Ovary (tissue), 3 donors: ENCODE data around the gene CXCL16.

Experiments
- EP300 ChIP-seq: sonication (generic); formaldehyde crosslinking; IDR thresholded peaks from one replicate; pipeline ENCODE4 v1.6.1; 2017; ENCODE audit warnings: antibody characterized with exemption
- POLR2A ChIP-seq: fragments of 450-650 bp; IDR thresholded peaks from one replicate; pipeline ENCODE4 v1.6.1; 2017; ENCODE audit warnings: antibody characterized with exemption, mild to moderate bottlenecking, moderate library complexity
- TF ChIP-seq, protein P1 (sequence below), 3 donors: fragments of 450-650 bp in 2 of 3; fragments of 200-600 bp in 1 of 3; IDR thresholded peaks; one replicate each; pipeline versions ENCODE4 v1.5.1 to v1.8.0; 2016 to 2022; ENCODE audit warnings: antibody characterized with exemption in 3 of 3, mild to moderate bottlenecking in 1 of 3
- donor health status: DM: no; HTN: no; CAD: no.

DNA sequence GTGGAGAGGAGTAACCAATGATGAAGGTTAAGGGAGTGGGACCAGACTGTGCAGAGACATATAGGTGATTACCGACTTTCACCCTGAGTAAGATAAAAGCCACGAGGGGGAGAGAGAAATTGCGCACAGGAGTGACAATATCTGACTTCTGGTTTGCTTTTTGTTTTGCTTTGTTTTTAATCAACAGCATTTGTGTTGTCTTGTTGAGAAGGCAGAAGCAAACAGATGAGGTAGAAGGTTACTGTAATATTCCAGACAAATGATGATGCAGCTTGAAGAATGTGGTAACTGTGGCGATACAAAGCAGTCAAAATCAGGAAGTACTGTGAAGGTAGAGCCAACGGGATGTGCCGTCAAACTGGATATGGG lies 43.3 kb downstream of the CXCL16 start:
- TF ChIP-seq POLR2A (no peak), EP300 (no peak)
- TF ChIP-seq, protein P1, sequence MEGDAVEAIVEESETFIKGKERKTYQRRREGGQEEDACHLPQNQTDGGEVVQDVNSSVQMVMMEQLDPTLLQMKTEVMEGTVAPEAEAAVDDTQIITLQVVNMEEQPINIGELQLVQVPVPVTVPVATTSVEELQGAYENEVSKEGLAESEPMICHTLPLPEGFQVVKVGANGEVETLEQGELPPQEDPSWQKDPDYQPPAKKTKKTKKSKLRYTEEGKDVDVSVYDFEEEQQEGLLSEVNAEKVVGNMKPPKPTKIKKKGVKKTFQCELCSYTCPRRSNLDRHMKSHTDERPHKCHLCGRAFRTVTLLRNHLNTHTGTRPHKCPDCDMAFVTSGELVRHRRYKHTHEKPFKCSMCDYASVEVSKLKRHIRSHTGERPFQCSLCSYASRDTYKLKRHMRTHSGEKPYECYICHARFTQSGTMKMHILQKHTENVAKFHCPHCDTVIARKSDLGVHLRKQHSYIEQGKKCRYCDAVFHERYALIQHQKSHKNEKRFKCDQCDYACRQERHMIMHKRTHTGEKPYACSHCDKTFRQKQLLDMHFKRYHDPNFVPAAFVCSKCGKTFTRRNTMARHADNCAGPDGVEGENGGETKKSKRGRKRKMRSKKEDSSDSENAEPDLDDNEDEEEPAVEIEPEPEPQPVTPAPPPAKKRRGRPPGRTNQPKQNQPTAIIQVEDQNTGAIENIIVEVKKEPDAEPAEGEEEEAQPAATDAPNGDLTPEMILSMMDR (IDR thresholded peaks at IDR 0.05): no peak
